HTR-8/SVneo (cell line): ENCODE results near the gene NCOR1.
"Not testable (repeated sequence)": the region's sequence is repeated elsewhere in the genome, so short reads cannot be mapped to it uniquely, and the experiment has no call there.

Experiments used
- DNase-seq: peaks from one replicate; pipeline ENCODE4 v3.0.0; 2011; ENCODE audit warnings: low spot score, mixed read lengths; ENCODE audit not compliant: insufficient read length
- FAIRE-seq: peaks from 2 replicates; lab custom pipeline; 2011; peaks lifted over from hg19 to GRCh38; lab: Jason Lieb, UNC

NCOR1 gene

DNA sequence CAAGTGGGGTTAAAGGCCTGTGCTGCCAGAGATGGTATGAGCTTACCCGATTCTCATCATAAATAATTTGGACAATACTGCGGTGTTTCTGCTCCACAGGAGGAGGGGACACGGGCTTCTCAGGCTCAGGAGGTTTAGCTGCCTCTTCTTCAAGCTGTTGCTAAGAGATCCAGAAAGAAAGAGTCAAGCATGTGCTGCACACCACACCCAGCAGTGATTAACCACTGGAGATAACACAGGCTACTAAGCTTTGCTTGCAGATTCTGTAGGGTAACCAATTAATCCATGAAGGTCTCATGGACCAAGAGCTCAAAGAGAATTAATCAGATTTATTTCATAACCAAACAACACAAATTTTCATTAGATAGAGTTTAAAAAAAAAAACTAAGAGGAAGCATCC is 56.6 kb downstream of the NCOR1 start:
- FAIRE-seq (no peak), DNase-seq (no peak)

DNA sequence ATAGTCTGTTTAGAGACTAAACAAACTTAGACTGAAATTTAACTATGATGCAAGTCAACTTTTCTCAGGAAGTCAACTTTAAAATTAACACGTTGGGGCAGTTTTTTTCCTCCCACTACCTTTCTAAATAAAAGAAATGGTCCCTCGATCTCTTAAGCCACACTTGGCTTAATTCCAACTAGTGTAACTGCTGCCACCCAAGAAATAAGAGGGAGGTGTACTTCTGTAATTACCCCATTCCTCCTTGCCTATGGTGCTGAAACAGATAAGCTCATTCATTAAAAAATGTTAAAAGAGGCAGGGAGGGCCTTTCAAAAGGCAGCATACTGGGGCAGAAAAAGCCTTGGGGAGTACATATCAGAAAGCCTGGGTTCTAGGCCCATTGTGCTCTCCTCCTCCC is 59.8 kb downstream of the NCOR1 start:
- FAIRE-seq: no peak

DNA sequence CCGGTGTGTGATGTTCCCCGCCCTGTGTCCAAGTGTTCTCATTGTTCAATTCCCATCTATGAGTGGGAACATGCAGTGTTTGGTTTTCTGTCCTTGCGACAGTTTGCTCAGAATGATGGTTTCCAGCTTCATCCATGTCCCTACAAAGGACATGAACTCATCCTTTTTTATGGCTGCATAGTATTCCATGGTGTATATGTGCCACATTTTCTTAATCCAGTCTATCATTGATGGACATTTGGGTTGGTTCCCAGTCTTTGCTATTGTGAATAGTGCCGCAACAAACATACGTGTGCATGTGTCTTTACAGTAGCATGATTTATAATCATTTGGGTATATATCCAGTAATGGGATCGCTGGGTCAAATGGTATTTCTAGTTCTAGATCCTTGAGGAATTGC is 63.0 kb downstream of the NCOR1 start:
- FAIRE-seq, DNase-seq: not testable (repeated sequence)

More for the DNA sequence above, 59.8 kb downstream of the NCOR1 start:
- DNase-seq: no peak

DNA sequence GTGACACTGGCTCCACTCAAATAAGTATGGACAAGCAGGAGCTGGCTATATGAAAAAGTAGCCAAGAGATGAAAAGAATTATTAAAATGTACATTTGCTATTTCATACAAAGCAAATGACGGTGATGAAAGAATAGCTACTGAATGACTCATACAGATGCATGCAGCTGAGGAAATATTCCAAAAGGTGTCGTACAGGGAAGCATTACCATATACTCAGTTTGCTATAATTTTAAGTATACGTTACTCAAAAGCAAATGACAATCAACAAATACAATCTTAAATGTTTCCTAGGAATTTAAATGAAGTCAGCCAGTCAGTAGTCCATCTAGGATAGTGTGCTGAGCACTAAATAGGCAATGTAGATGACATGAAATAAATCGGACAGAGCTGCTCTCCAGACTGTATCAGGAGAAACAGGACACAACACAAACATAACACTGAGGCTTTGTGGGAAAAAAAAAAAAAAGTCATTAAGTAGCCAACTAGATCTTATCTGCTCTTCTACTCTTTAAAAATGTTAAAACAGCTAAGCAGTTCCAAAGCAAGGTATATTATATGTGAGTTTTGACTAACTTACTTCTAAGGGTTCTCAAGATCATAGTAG is 65.0 kb downstream of the NCOR1 start:
- DNase-seq (peak; percentile 21), FAIRE-seq (peak; percentile 80)

- no peak for FAIRE-seq
Measured at GRCh38 chr17:16148596-16148995, 66.7 kb downstream of the NCOR1 start.

GRCh38 chr17:16145319-16145890 is 69.9 kb downstream of the NCOR1 start:
- not testable (repeated sequence) for FAIRE-seq, DNase-seq

More at GRCh38 chr17:16148596-16148995, 66.7 kb downstream of the NCOR1 start:
- DNase-seq: no peak

GRCh38 chr17:16141685-16142084 is 73.6 kb downstream of the NCOR1 start:
- FAIRE-seq (no peak), DNase-seq (no peak)

DNA sequence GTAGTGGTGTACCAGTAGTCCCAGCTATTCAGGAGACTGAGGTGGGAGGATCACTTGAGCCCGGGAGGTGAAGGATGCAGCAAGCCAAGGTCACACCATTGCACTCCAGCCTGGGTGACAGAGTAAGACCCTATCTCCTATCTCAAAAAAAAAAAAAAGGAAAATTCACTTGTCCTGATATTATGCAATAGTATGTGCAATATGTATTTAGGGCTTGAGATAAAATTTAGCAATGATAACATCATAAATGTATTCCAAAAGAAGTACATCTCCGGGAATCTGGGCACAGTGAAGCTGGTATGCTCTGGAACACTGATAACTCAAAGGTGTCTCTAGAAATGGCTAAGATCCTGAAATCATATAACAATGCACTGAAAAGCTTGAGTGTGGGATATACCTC is 74.5 kb downstream of the NCOR1 start:
- DNase-seq (no peak), FAIRE-seq (no peak)

DNA sequence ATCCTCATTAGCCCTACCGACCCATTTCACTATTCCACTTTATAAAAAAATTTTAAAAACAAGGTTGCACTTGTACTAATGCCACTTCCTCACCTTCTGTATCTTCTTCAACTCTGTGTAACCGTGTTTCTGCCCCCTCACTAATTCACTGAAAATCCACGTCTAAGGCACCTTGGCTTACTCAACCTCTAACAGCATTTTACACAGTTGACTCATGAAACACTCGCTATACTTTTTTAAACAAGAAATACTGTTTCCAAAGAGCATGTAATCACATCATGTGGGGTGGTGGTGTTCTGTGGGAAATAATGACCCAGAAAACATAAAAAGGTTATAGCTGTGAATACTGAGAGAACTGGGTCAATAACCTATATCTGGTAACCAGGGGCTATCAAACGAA is 79.9 kb downstream of the NCOR1 start:
- DNase-seq (no peak), FAIRE-seq (no peak)

- FAIRE-seq (no peak), DNase-seq (no peak)
Measured at GRCh38 chr17:16131593-16131992, 83.7 kb downstream of the NCOR1 start.

DNA sequence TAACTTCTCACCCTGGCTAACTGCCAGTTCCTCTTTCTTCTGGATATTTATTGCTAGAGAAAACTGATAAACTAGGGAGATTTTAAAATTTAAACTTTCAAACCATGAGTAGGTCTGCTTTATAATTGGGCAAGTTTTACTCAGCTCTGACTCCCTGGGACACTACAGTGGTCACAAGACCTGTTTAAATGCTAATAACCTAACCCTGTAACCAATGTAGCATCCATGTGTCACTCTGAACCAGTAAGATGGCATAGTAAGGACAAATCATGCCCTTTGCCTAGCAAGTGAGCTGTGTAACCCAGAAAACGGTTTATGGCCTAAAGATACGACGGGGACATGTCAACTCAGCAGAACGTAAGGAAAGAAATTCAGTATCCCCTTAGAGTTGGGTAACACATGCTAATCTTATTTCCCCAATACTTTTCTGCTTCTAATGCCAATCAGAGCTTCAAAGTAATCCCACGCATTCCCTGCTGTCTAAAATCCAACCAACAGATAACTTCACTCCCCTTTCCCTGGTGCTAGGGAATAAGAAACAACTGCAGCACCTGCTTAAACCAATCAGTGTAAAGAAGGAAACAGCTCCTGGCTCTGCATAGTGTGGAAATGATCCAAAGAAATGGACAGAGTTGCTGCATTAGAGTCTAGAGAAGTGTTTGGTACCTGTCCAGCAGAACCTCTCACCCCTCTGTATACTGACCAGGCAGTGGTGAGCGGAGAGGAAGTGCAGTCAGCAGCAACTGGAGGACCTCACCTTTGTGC is 85.7 kb downstream of the NCOR1 start:
- DNase-seq (no peak), FAIRE-seq (peak; percentile 86)

- FAIRE-seq (no peak), DNase-seq (no peak)
Measured at GRCh38 chr17:16123531-16123930, 91.8 kb downstream of the NCOR1 start.

DNA sequence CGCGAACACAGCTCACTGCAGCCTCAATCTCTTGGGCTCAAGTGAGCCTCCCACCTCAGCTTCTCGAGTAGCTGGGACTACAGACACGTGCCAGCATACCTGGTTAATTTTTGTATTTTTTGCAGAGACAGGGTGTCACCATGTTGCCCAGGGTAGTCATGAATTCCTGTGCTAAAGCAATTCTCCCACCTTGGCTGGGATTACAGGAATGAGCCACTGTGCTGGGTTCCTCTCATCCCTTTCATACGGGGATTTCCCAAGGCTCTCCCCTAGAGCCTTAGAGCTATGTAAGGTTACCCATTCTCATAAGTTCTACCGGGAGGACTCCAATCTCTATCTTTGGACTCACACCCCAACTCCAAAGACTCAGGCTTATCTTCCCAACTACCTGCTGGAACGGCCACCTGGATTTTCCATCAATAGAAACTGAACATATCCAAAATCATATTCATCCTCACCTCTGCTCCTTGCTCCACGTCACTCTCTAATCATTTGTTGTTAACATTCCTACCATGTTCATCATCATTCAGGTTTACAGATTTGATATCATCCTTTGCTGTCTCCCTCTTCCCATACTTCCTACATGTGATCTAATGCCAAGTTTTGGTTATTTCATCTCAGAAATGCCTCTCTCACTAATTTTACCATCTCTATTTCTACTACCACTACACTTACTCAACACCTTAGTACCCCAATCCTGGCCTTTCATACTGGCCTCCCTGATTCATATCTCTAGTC is 92.5 kb downstream of the NCOR1 start:
- DNase-seq: no peak

GRCh38 chr17:16121915-16122314 is 93.4 kb downstream of the NCOR1 start:
- no peak for DNase-seq
- FAIRE-seq: no peak

More for the DNA sequence above, 92.5 kb downstream of the NCOR1 start:
- peak; percentile 67 for FAIRE-seq

DNA sequence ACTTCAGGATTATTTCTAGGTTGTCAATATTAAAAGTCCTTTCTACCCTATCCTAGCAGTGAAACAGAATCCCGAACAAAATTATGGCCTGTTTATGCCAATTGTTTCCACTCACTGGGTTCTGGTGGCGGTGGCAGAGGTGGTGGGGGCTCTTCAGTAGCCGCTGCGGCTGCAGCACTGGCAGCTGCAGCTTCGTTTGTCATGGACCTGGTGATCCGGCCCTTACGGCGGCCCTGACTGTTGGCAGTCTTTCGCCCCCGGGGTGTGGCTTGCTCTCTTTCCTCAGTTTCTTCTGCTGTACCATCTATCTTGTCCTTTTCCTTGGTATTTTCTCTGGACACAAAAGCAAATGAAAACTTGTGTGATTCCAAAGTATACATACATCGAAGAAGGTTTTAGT is 94.4 kb downstream of the NCOR1 start:
- DNase-seq (no peak), FAIRE-seq (no peak)

DNA sequence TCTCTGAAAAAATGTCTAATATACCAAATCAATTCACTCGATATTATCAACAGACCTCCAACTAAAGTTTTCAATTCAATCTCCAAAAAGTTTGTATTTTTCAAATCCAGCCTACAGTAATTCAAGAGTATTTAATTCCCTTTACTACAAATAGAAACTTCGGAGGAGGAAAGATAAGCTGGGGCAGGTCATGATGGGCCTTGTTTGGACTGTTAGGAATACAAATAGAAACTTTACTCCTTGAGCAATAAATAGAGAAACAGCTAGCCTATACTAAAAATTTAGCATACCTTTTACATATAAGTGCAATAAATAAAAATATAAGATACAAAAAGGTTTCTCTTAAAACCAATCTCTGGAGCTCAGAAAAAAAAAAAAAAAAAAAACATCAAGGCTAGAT is 98.2 kb downstream of the NCOR1 start:
- FAIRE-seq (no peak), DNase-seq (no peak)

DNA sequence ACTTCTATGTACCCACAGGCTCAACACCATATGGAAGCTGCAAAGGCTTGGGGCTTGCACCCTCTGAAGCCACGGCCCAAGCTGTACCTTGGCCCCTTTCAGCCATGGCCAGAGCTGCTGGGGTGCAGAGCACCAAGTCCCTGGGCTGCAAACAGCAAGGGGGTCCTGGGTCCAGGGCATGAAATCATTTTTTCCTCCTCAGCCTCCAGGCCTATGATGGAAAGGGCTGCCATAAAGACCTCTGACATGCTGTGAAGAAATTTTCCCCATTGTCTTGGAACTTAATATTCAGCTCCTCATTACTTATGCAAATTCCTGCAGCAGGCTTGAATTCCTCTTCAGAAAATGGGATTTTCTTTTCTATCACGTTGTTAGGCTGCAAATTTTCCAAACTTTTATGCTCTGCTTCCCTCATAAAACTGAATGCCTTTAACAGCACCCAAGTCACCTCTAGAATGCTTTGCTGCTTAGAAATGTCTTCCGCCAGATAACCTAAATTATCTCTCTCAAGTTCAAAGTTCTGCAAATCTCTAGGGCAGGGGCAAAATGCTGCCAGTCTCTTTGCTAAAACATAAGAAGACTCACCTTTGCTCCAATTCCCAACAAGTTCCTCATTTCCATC is 100.1 kb downstream of the NCOR1 start:
- not testable (repeated sequence) for DNase-seq, FAIRE-seq

DNA sequence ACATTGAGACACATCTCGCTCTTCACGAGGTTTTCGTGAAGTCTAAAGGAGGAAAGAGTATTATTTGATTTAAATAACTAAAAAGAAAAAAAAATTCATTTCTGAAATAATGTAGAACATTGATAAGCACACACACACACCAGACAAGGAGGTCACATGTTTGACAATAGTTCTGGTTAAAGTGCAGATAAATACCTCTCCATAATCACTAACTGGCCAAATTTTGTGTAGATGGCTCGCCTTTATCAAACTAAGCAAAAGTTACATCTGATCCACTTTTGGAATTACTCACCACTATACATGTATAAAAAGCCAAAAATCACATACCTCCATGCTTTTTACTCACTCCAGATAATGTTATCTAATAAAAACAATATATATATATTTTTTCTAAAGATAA is 106.5 kb downstream of the NCOR1 start:
- DNase-seq (no peak), FAIRE-seq (no peak)

DNA sequence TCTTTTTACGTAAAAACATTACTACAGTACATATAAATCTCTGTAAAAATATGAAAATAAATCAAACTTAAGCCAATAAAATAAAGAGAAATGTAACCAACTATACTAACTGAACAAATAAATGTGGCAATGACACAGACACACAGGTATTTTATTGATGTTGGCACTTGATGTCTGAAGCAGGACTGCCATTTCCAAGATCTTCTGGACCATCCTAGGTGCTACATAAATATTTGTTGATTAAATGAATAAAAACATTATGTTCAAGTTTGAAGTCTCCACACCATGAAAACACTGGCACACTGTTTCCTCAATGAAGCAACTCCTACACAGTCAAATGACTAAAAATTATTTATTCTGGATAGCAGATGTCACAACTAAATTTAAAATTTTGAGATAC is 106.9 kb downstream of the NCOR1 start:
- no peak for DNase-seq
- FAIRE-seq: no peak

DNA sequence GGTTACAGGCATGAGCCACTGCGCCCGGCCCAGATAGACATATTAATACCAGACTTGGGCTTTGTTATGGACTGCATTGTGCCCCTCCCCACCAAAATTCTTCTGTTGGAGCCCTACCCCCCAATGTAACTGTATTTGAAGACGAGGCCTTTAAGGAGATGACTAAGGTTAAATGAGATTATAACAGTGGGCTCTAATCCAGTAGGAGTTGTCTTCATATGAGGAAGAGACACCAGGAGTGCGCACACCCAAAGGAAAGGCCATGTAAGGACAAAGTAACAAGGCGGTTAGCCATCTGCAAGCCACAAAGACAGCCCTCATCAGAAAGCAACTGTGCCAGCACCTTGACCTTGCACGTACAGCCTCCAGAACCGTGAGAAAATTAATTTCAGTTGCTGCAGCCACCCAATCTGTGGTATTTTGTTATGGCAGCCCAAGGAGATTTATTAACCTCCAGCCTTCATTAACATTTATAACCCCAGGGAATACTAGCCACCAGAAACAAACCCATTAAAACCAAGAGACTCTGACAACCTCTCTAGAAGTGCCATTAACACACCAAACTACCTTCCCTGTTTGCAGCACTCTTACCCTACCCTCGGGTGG is 108.1 kb downstream of the NCOR1 start:
- FAIRE-seq (peak; percentile 28), DNase-seq (no peak)
